ENCODE results near the gene NPPC. TPM values are rescaled to one million over a fixed set of nuclear protein-coding genes. Genes with fewer than 3 reads are reported as not detected.
"Not testable (repeated sequence)": the region's sequence is repeated elsewhere in the genome, so short reads cannot be mapped to it uniquely, and the experiment has no call there.

Gene NPPC
- total RNA-seq, 4 donors from 2014 or later: not detected

DNA sequence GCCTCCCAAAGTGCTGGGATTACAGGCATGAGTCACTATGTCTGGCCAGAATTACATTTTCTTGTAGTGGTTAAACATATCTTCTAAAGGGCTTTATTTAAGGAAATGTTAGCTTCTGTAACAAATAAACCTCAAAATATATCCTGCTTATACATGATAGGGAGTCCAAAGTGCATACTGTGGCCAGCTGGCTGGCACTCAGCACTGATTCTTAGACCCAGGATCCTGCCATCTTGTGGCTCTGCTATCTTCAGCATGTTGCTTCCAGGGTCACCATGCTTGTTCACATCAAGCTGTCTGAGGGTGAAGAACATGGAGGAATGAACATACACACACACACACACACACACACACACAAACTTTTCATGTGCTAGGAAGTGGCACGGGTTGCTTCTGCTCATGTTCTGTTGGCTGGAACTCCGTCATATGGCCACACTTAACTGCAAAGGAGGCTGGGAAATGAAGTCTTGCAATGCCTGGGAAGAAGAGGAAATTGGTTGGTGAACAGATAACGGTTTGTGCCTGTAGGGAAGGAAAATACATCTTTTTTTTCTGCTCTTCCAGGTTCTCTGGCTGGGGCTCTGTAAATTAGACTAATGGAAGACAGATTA is 40.0 kb downstream of the NPPC start:
- no peak for TF ChIP-seq POLR2A (IDR thresholded peaks at IDR 0.05)
- TF ChIP-seq, protein P1, sequence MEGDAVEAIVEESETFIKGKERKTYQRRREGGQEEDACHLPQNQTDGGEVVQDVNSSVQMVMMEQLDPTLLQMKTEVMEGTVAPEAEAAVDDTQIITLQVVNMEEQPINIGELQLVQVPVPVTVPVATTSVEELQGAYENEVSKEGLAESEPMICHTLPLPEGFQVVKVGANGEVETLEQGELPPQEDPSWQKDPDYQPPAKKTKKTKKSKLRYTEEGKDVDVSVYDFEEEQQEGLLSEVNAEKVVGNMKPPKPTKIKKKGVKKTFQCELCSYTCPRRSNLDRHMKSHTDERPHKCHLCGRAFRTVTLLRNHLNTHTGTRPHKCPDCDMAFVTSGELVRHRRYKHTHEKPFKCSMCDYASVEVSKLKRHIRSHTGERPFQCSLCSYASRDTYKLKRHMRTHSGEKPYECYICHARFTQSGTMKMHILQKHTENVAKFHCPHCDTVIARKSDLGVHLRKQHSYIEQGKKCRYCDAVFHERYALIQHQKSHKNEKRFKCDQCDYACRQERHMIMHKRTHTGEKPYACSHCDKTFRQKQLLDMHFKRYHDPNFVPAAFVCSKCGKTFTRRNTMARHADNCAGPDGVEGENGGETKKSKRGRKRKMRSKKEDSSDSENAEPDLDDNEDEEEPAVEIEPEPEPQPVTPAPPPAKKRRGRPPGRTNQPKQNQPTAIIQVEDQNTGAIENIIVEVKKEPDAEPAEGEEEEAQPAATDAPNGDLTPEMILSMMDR (IDR thresholded peaks at IDR 0.05): no peak
- no peak overlapping the region for H3K4me3 ChIP-seq (ENCODE audit: low read depth, poor library complexity, severe bottlenecking)
- 62 to 63% methylated on average over 3 of the region's 3 CpGs for WGBS, 2 donors
- intact Hi-C loops (cut with DNase I; ENCODE audit: low total_unique reads): no loop called here
- peak in 1 of 2 donors; percentile 17 for DNase-seq (ENCODE audit: low spot score in 2 of 2)

DNA sequence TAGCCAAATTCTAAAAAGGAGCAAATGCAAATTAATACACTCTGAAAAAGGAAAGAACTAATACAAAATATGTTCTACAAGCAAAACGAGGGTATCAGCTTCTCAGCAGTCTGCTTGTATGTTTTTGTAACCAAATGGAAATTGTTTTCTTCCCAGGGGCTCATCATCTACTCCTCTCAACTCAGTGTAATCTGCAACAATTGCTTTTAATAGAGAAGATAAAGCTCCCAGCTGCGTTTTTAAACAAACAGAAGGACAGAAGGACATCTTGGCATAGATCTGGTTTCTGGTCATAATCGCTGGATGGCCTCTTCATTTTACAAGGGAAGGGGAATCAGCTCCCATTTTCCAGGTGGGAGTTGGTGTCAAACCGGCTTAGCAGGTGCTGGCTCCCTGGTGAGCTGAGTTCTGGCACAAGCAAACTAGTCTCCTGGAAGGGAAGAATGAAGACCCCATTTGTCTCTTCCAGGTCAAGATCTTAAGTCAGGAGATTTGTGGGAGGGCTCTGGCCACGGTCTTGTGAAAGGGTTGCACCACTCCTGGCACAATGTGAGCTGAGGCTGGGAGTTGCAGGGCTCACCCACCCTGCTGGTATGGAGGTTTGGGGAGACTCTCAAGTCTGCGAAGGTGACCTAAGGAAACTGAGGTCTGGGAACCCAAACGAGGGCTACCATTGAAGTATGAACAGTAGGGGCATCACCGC is 41.6 kb downstream of the NPPC start:
- H3K4me3 ChIP-seq (ENCODE audit: low read depth, poor library complexity, severe bottlenecking): no peak overlapping the region
- peak in 1 of 2 donors; percentile 57 for DNase-seq (ENCODE audit: low spot score in 2 of 2)
- no peak for TF ChIP-seq POLR2A (IDR thresholded peaks at IDR 0.05)
- TF ChIP-seq, protein P1 (IDR thresholded peaks at IDR 0.05): no peak
- 65 to 79% methylated on average over 8 of the region's 8 CpGs for WGBS, 2 donors
- intact Hi-C loops (cut with DNase I; ENCODE audit: low total_unique reads): no loop called here

DNA sequence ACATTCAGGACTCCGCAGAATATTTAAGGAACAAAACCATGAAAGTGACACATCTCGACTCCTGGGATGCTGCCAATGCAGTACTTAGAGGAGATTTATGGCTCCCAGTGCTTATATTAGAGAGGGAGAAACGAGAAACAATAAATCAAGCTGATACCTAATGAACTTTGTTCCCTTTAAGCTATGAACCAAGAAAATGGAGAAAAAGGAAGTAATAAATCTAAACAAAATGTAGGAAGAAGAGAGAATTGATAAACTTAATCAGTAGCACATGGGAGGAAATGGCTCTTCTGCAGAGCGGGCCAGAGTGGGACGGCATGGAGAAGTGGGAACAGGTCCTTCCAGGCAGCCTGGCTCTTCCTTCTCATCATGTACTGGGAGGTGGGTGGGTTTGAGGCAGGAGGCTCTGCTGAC is 42.7 kb downstream of the NPPC start:
- peak in 1 of 2 donors; percentile 76 for DNase-seq (ENCODE audit: low spot score in 2 of 2)
- TF ChIP-seq POLR2A (IDR thresholded peaks at IDR 0.05): no peak
- TF ChIP-seq, protein P1 (IDR thresholded peaks at IDR 0.05): no peak
- 11 to 12% methylated on average over 5 of the region's 5 CpGs for WGBS, 2 donors
- H3K4me3 ChIP-seq (ENCODE audit: low read depth, poor library complexity, severe bottlenecking): no peak overlapping the region
- intact Hi-C loops (cut with DNase I; ENCODE audit: low total_unique reads): no loop called here

DNA sequence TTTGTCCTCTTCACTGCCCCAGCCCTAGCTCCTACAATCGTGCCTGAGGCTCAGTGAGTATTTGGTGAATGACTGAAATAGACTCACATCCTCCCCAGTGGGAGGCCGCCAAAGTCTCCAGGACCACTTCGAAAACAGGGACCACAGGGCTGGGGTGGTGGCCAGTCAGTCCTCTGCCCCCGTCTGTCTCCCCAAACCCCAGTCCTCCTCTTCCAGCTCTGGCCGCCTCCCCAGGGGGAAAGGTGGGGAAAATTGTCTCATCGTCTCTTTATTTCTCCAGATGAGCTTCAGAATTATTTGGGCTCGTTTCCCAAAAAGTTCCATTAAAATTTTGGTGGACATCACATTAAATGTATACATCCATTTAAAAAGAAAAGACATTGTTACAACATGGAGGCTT is 43.5 kb downstream of the NPPC start:
- DNase-seq (ENCODE audit: low spot score in 2 of 2): peak in 1 of 2 donors; percentile 76
- 79 to 84% methylated on average over 7 of the region's 7 CpGs for WGBS, 2 donors
- no peak overlapping the region for H3K4me3 ChIP-seq (ENCODE audit: low read depth, poor library complexity, severe bottlenecking)
- intact Hi-C loops (cut with DNase I; ENCODE audit: low total_unique reads): no loop called here
- TF ChIP-seq POLR2A (IDR thresholded peaks at IDR 0.05): no peak
- TF ChIP-seq, protein P1 (IDR thresholded peaks at IDR 0.05): no peak

DNA sequence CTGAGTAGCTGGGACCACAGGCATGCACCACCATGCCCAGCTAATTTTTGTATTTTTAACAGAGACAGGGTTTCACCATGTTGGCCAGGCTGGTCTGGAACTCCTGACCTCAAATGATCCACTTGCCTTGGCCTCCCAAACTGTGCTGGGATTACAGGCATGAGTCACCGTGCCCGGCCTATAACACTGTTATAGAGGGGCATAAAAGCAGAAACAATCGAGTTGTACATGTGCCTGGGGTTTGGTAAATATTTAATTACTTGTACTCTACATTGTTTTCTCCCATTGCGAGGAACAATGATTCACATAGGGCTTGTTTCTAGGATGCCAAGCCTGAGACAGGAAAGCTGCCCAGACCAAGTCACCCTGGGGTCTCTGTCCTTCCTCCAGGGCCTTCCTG is 45.8 kb downstream of the NPPC start:
- intact Hi-C loops (cut with DNase I; ENCODE audit: low total_unique reads); H3K4me3 ChIP-seq (ENCODE audit: low read depth, poor library complexity, severe bottlenecking): not testable (repeated sequence)
- DNase-seq (ENCODE audit: low spot score in 2 of 2): peak in 1 of 2 donors; percentile 50
- WGBS, 2 donors: 68 to 77% methylated on average over 4 of the region's 4 CpGs

DNA sequence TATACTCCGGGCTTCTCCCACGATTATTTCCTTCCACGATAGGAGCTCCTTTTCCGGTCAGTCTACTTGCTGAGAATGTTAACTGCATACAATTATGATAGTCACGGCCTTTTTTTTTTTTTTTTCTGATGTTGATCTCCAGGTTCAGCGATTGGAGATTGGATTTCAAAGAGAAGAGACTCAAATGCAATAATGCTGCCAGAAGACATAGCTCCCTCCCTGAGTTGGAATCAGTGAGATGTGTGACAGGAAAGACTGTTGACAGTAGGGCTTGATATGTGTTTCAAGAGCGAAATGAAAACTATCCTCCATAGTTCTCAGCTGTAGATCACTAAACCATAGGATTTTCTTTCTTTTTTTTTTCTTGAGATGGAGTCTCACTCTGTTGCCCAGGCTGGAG is 47.0 kb downstream of the NPPC start:
- no peak overlapping the region for H3K4me3 ChIP-seq (ENCODE audit: low read depth, poor library complexity, severe bottlenecking)
- intact Hi-C loops (cut with DNase I; ENCODE audit: low total_unique reads): no loop called here
- peak in 1 of 2 donors; percentile 12 for DNase-seq (ENCODE audit: low spot score in 2 of 2)
- TF ChIP-seq, protein P1 (IDR thresholded peaks at IDR 0.05): no peak
- TF ChIP-seq POLR2A (IDR thresholded peaks at IDR 0.05): no peak
- 69 to 73% methylated on average over 7 of the region's 7 CpGs for WGBS, 2 donors

All from lower leg skin (tissue), 4 donors.